Dendritic cell treated with granulocyte-macrophage colony-stimulating factor and Interleukin-4, amounts not matched to agents 40 ng/mL and 50 ng/mL, for 4 days (primary cell): ENCODE results near the gene COPG2.
"Not testable (repeated sequence)": the region's sequence is repeated elsewhere in the genome, so short reads cannot be mapped to it uniquely, and the experiment has no call there.

Experiments
- H3K27ac Mint-ChIP-seq: one replicate; pipeline ENCODE4 v1.8.0; 2022; ENCODE audit warnings: mild to moderate bottlenecking, mixed read lengths
- H3K27me3 Mint-ChIP-seq: one replicate; pipeline ENCODE4 v1.8.0; 2022; ENCODE audit warnings: mild to moderate bottlenecking, mixed read lengths
- H3K36me3 Mint-ChIP-seq: one replicate; pipeline ENCODE4 v1.8.0; 2022; ENCODE audit warnings: low read depth, mixed read lengths
- H3K4me1 Mint-ChIP-seq: one replicate; pipeline ENCODE4 v1.8.0; 2022; ENCODE audit warnings: low read depth, mixed read lengths
- H3K4me3 Mint-ChIP-seq: one replicate; pipeline ENCODE4 v1.8.0; 2022; ENCODE audit warnings: mild to moderate bottlenecking, moderate library complexity, mixed read lengths
- H3K9me3 Mint-ChIP-seq: one replicate; pipeline ENCODE4 v1.8.0; 2022; ENCODE audit warnings: mixed read lengths
- intact Hi-C: fragments of 100-400 bp; cut with micrococcal nuclease; formaldehyde crosslinking; loops from one replicate; pipeline ENCODE4 v1.15.0; 2022

COPG2 gene

GRCh38 chr7:130668258-130669084 is at the start of gene COPG2:
COPG2 (minus strand) TSS chr7:130668748; CDS start chr7:130668668, 80 bp downstream.
- no peaks in the 10 kb centered on the region for H3K27me3 Mint-ChIP-seq
- H3K9me3 Mint-ChIP-seq: no peaks in the 10 kb centered on the region
- peaks cover 6% of the 10 kb centered on the region for H3K36me3 Mint-ChIP-seq
- peak within 1 kb of the TSS; percentile 92 for H3K4me3 Mint-ChIP-seq
- intact Hi-C loops: loop anchor here (2.0 kb wide), 1 partner anchor 464 kb away; the partner anchor contains the start of gene TMEM209
- peaks cover 26% of the 10 kb centered on the region for H3K4me1 Mint-ChIP-seq
- H3K27ac Mint-ChIP-seq: peak within 1 kb of the TSS; percentile 90

GRCh38 chr7:130712416-130712815 is 43.9 kb upstream of the COPG2 start:
- H3K36me3 Mint-ChIP-seq: no peaks in the 10 kb centered on the region
- no peaks in the 10 kb centered on the region for H3K4me1 Mint-ChIP-seq
- H3K4me3 Mint-ChIP-seq: no peak overlapping the region
- no peak overlapping the region for H3K27ac Mint-ChIP-seq
- intact Hi-C loops: no loop called here
- H3K27me3 Mint-ChIP-seq: peaks cover 8% of the 10 kb centered on the region
- no peaks in the 10 kb centered on the region for H3K9me3 Mint-ChIP-seq

GRCh38 chr7:130708766-130709165 is 40.2 kb upstream of the COPG2 start:
- H3K4me1 Mint-ChIP-seq: no peaks in the 10 kb centered on the region
- intact Hi-C loops: no loop called here
- no peak overlapping the region for H3K4me3 Mint-ChIP-seq
- no peaks in the 10 kb centered on the region for H3K36me3 Mint-ChIP-seq
- H3K9me3 Mint-ChIP-seq: no peaks in the 10 kb centered on the region
- H3K27ac Mint-ChIP-seq: no peak overlapping the region
- H3K27me3 Mint-ChIP-seq: peaks cover 3% of the 10 kb centered on the region

GRCh38 chr7:130708001-130708400 is 39.5 kb upstream of the COPG2 start:
- no peaks in the 10 kb centered on the region for H3K9me3 Mint-ChIP-seq
- H3K36me3 Mint-ChIP-seq: no peaks in the 10 kb centered on the region
- H3K27me3 Mint-ChIP-seq: peaks cover 3% of the 10 kb centered on the region
- H3K27ac Mint-ChIP-seq: no peak overlapping the region
- H3K4me3 Mint-ChIP-seq: no peak overlapping the region
- intact Hi-C loops: no loop called here
- H3K4me1 Mint-ChIP-seq: no peaks in the 10 kb centered on the region

- no peaks in the 10 kb centered on the region for H3K4me1 Mint-ChIP-seq
- H3K9me3 Mint-ChIP-seq: no peaks in the 10 kb centered on the region
- H3K27me3 Mint-ChIP-seq: peaks cover under 1% of the 10 kb centered on the region
- no peaks in the 10 kb centered on the region for H3K36me3 Mint-ChIP-seq
- intact Hi-C loops: no loop called here
- no peak overlapping the region for H3K27ac Mint-ChIP-seq
- no peak overlapping the region for H3K4me3 Mint-ChIP-seq
These were observed 35.3 kb upstream of the COPG2 start for GRCh38 chr7:130703851-130704250.

- Mint-ChIP-seq H3K4me3 (no peak overlapping the region), H3K4me1 (no peaks in the 10 kb centered on the region), H3K36me3 (no peaks in the 10 kb centered on the region), H3K9me3 (no peaks in the 10 kb centered on the region), H3K27me3 (no peaks in the 10 kb centered on the region), H3K27ac (no peak overlapping the region)
- intact Hi-C loops: no loop called here
These were observed 33.1 kb upstream of the COPG2 start for GRCh38 chr7:130701650-130702049.

- Mint-ChIP-seq H3K27ac (no peak overlapping the region), H3K27me3 (no peaks in the 10 kb centered on the region), H3K36me3 (no peaks in the 10 kb centered on the region), H3K4me1 (no peaks in the 10 kb centered on the region), H3K9me3 (no peaks in the 10 kb centered on the region), H3K4me3 (no peak overlapping the region)
- intact Hi-C loops: no loop called here
These were observed 32.2 kb upstream of the COPG2 start for GRCh38 chr7:130700760-130701159.

GRCh38 chr7:130699686-130700085 is 31.1 kb upstream of the COPG2 start:
- H3K4me1 Mint-ChIP-seq: no peaks in the 10 kb centered on the region
- H3K27me3 Mint-ChIP-seq: no peaks in the 10 kb centered on the region
- no peak overlapping the region for H3K4me3 Mint-ChIP-seq
- no peaks in the 10 kb centered on the region for H3K9me3 Mint-ChIP-seq
- no peaks in the 10 kb centered on the region for H3K36me3 Mint-ChIP-seq
- no peak overlapping the region for H3K27ac Mint-ChIP-seq
- intact Hi-C loops: loop anchor here (10.0 kb wide), 1 partner anchor 625 kb away; the partner anchor contains the start of gene KLHDC10

- no peaks in the 10 kb centered on the region for H3K9me3 Mint-ChIP-seq
- H3K27ac Mint-ChIP-seq: no peak overlapping the region
- no peaks in the 10 kb centered on the region for H3K27me3 Mint-ChIP-seq
- intact Hi-C loops: loop anchor here (10.0 kb wide), 1 partner anchor 623 kb away; the partner anchor contains the start of gene KLHDC10
- no peak overlapping the region for H3K4me3 Mint-ChIP-seq
- H3K4me1 Mint-ChIP-seq: no peaks in the 10 kb centered on the region
- H3K36me3 Mint-ChIP-seq: no peaks in the 10 kb centered on the region
These were observed 29.3 kb upstream of the COPG2 start for GRCh38 chr7:130697820-130698219.

- no peaks in the 10 kb centered on the region for H3K9me3 Mint-ChIP-seq
- H3K4me1 Mint-ChIP-seq: no peaks in the 10 kb centered on the region
- no peak overlapping the region for H3K27ac Mint-ChIP-seq
- H3K27me3 Mint-ChIP-seq: no peaks in the 10 kb centered on the region
- no peaks in the 10 kb centered on the region for H3K36me3 Mint-ChIP-seq
- intact Hi-C loops: loop anchor here (2.0 to 10.0 kb wide), 2 partner anchors 453 to 621 kb away; partner anchors contain the start of gene KLHDC10
- no peak overlapping the region for H3K4me3 Mint-ChIP-seq
These were observed 27.3 kb upstream of the COPG2 start for GRCh38 chr7:130695840-130696239.

GRCh38 chr7:130692396-130692795 is 23.8 kb upstream of the COPG2 start:
- H3K4me3 Mint-ChIP-seq, H3K27ac Mint-ChIP-seq, H3K9me3 Mint-ChIP-seq, H3K36me3 Mint-ChIP-seq, H3K27me3 Mint-ChIP-seq, H3K4me1 Mint-ChIP-seq: not testable (repeated sequence)
- intact Hi-C loops: loop anchor here (10.0 kb wide), 1 partner anchor 618 kb away; the partner anchor contains the start of gene KLHDC10

GRCh38 chr7:130689683-130690082 is 21.1 kb upstream of the COPG2 start:
- intact Hi-C loops: loop anchor here (10.0 kb wide), 1 partner anchor 615 kb away; the partner anchor contains the start of gene KLHDC10
- Mint-ChIP-seq H3K27me3 (no peaks in the 10 kb centered on the region), H3K4me1 (peaks cover 6% of the 10 kb centered on the region), H3K4me3 (no peak overlapping the region), H3K27ac (no peak overlapping the region), H3K9me3 (peaks cover 5% of the 10 kb centered on the region), H3K36me3 (no peaks in the 10 kb centered on the region)

- intact Hi-C loops: no loop called here
- H3K27me3 Mint-ChIP-seq: no peaks in the 10 kb centered on the region
- H3K9me3 Mint-ChIP-seq: no peaks in the 10 kb centered on the region
- no peaks in the 10 kb centered on the region for H3K36me3 Mint-ChIP-seq
- no peak overlapping the region for H3K4me3 Mint-ChIP-seq
- H3K4me1 Mint-ChIP-seq: peaks cover 16% of the 10 kb centered on the region
- H3K27ac Mint-ChIP-seq: no peak overlapping the region
These were observed 14.5 kb upstream of the COPG2 start for GRCh38 chr7:130683026-130683425.

GRCh38 chr7:130674456-130674855 is 5.9 kb upstream of the COPG2 start:
- intact Hi-C loops: no loop called here
- H3K27ac Mint-ChIP-seq: no peak overlapping the region
- H3K4me1 Mint-ChIP-seq: peaks cover 14% of the 10 kb centered on the region
- H3K27me3 Mint-ChIP-seq: no peaks in the 10 kb centered on the region
- H3K4me3 Mint-ChIP-seq: no peak overlapping the region
- no peaks in the 10 kb centered on the region for H3K9me3 Mint-ChIP-seq
- H3K36me3 Mint-ChIP-seq: no peaks in the 10 kb centered on the region
